ENCODE results near the gene PTPRN2.

- TF ChIP-seq CTCF (conservative IDR thresholded peaks at IDR 0.05; ENCODE audit: low read length) (no peak), EZH2phosphoT487 (IDR thresholded peaks at IDR 0.05; ENCODE audit: borderline replicate concordance, low read depth, low read length) (no peak)
These were observed 837.3 kb downstream of the PTPRN2 start for GRCh38 chr7:157750291-157750690.

Data from OCI-LY7 (cell line).